ENCODE results near the gene ANKS1B. TPM values are rescaled to one million over a fixed set of nuclear protein-coding genes. Genes with fewer than 3 reads are reported as not detected.

The ANKS1B gene
- total RNA-seq, 1 donor from 2014 or later, result 8.2 TPM

DNA sequence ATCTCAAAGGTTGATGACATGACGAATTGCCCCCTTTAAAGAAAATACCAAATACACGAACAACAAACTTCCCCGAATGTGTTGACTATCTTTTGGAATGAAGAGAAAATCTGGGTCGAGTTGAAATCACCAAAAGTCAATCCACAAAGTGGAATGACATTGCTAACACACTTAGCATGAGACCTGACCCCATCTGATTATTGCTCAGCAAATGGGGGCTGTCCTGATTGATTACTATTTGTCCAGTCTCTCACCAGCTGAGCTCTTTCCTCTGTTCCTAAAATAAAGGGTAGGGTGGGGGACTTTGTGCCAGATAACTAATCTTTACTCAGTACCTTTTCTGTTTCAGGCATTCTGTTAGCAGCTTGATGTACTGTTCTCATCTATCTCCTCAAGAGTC, 1116.2 kb downstream of the ANKS1B start:
- intact Hi-C loops (cut with DNase I), result no loop called here

DNA sequence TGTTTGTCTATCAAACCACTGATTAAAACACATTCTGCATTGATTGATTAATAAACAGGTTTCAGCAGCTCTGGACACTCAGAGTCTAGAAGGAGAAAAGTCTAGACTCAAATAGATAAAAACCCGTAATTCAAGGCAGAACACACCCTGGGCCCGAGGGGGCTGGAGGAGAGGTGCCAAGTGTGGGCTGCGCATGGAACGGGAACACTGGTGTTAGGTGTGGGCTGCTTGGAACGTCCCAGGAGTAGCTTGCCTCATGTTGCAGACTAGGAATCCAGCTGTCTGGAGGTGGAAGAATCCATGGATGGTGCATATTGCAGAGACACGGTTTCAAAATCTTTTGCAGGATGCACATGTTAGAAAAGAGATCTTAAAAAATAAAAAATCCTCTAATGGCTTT, 1116.7 kb downstream of the ANKS1B start:
- H3K4me3 ChIP-seq, result no peak overlapping the region
- DNase-seq (ENCODE audit: low spot score in 2 of 2), result no peak
- TF ChIP-seq, protein P1, sequence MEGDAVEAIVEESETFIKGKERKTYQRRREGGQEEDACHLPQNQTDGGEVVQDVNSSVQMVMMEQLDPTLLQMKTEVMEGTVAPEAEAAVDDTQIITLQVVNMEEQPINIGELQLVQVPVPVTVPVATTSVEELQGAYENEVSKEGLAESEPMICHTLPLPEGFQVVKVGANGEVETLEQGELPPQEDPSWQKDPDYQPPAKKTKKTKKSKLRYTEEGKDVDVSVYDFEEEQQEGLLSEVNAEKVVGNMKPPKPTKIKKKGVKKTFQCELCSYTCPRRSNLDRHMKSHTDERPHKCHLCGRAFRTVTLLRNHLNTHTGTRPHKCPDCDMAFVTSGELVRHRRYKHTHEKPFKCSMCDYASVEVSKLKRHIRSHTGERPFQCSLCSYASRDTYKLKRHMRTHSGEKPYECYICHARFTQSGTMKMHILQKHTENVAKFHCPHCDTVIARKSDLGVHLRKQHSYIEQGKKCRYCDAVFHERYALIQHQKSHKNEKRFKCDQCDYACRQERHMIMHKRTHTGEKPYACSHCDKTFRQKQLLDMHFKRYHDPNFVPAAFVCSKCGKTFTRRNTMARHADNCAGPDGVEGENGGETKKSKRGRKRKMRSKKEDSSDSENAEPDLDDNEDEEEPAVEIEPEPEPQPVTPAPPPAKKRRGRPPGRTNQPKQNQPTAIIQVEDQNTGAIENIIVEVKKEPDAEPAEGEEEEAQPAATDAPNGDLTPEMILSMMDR (IDR thresholded peaks at IDR 0.05), result no peak
- H3K4me1 ChIP-seq, result no peaks in the 10 kb centered on the region
- no peaks in the 10 kb centered on the region for H3K9me3 ChIP-seq
- H3K36me3 ChIP-seq, result no peaks in the 10 kb centered on the region
- H3K27ac ChIP-seq, result no peak overlapping the region
- H3K27me3 ChIP-seq, result no peaks in the 10 kb centered on the region
- intact Hi-C loops (cut with DNase I), result no loop called here

More for the DNA sequence above, 1116.2 kb downstream of the ANKS1B start:
- H3K4me1 ChIP-seq, result no peaks in the 10 kb centered on the region
- no peaks in the 10 kb centered on the region for H3K27me3 ChIP-seq
- H3K36me3 ChIP-seq, result no peaks in the 10 kb centered on the region
- TF ChIP-seq, protein P1 (IDR thresholded peaks at IDR 0.05), result no peak
- no peak overlapping the region for H3K4me3 ChIP-seq
- H3K9me3 ChIP-seq, result no peaks in the 10 kb centered on the region
- H3K27ac ChIP-seq, result no peak overlapping the region
- DNase-seq (ENCODE audit: low spot score in 2 of 2), result no peak

DNA sequence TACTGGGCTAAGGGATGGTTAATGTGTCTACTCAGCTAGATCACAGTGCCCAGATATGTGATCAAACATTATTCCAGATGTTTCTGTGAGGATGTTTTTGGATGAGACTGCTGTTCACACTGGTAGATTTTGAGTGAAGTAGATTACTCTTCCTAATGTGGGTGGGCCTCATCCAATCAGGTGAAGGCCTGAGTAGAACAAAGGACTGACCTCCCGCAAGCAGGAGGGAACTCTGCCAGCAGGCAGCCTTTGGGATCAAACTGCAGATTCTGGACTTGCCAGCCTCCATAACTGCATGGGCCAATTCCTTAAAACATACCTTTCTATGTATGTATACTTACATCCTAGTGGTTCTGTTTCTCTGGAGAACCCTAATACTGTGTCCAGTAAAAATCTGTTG, 1120.4 kb downstream of the ANKS1B start:
- no peak for DNase-seq (ENCODE audit: low spot score in 2 of 2)
- Histone ChIP-seq H3K4me1 (no peaks in the 10 kb centered on the region), H3K27me3 (no peaks in the 10 kb centered on the region), H3K27ac (no peak overlapping the region), H3K4me3 (no peak overlapping the region), H3K9me3 (no peaks in the 10 kb centered on the region), H3K36me3 (no peaks in the 10 kb centered on the region)
- intact Hi-C loops (cut with DNase I), result no loop called here
- TF ChIP-seq, protein P1 (IDR thresholded peaks at IDR 0.05), result no peak

DNA sequence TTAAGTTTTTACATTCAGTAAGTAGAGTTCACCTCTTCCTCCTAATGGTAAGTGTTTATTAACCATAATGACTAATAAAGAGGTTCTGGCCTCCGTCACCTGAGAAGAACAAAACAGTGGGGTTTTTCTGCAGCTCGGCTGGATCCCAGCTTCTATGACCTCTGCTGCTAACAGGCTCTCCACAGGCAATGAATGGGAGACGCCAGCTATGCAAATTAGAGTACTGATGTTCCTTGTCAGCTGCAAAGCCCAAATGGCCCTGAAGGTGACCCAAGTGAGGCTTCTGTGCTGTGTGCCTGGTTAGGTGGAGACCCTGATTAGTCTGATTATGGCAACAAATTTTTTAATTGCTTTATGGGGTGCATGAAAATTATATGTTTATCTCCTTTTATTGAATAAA, 1121.6 kb downstream of the ANKS1B start:
- Histone ChIP-seq H3K27me3 (no peaks in the 10 kb centered on the region), H3K9me3 (no peaks in the 10 kb centered on the region), H3K27ac (no peak overlapping the region), H3K36me3 (no peaks in the 10 kb centered on the region), H3K4me3 (no peak overlapping the region), H3K4me1 (no peaks in the 10 kb centered on the region)
- intact Hi-C loops (cut with DNase I), result no loop called here
- DNase-seq (ENCODE audit: low spot score in 2 of 2), result no peak
- TF ChIP-seq, protein P1 (IDR thresholded peaks at IDR 0.05), result no peak

DNA sequence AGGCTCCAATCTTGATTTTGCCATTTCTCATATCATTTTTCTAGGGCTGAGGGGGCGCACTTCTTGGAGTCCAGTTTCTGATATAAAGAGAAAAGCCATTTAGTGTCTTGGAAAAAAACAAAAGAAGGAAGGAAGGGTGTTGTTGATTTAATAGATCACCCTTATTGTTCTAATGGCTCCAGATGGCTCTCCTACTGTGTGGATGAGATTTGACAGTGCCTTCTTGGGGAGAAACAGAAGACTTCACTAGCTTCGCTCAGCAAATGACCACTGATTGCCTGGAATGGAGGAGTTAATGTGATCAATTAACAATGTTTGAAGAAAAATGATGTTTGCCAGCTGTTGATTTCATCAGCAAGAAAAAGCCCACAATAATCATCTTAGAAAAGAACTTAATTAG, 1123.5 kb downstream of the ANKS1B start:
- intact Hi-C loops (cut with DNase I), result no loop called here
- Histone ChIP-seq H3K27me3 (no peaks in the 10 kb centered on the region), H3K36me3 (no peaks in the 10 kb centered on the region), H3K4me3 (no peak overlapping the region), H3K9me3 (no peaks in the 10 kb centered on the region), H3K27ac (no peak overlapping the region), H3K4me1 (no peaks in the 10 kb centered on the region)
- TF ChIP-seq, protein P1 (IDR thresholded peaks at IDR 0.05), result no peak
- no peak for DNase-seq (ENCODE audit: low spot score in 2 of 2)

DNA sequence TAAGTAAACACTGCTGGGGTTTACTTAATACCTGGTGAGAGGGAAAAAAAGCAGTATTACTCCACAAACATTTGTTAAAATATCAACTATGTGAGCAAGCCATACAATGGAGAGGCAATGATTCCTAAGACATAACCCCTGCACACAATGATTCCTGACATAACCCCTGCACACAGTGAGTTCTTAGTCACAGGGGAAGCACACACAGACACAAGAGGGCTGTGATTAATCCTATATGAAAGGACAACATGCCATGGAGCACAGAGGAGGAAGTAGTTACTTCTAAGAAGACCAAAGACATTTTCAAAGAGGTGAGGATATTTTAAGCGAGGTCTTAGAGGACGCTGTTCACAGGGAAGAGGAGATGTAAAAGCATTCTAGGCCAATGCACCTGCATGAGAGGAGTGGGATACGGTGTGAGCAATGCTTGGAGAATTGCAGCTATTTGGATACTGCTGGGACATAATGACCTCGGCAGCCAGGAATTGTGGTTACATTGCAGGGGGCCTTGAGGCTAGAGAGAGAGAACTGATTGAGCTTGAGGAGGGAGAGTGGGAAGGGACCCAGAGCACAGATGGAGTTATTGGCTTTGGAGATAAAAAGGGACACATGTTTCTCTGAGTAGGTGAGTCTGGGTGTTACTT, 1127.7 kb downstream of the ANKS1B start:
- H3K36me3 ChIP-seq, result no peaks in the 10 kb centered on the region
- no peak for DNase-seq (ENCODE audit: low spot score in 2 of 2)
- H3K27me3 ChIP-seq, result no peaks in the 10 kb centered on the region
- no peak overlapping the region for H3K4me3 ChIP-seq
- TF ChIP-seq, protein P1 (IDR thresholded peaks at IDR 0.05), result no peak
- no peaks in the 10 kb centered on the region for H3K4me1 ChIP-seq
- no peak overlapping the region for H3K27ac ChIP-seq
- intact Hi-C loops (cut with DNase I), result no loop called here
- no peaks in the 10 kb centered on the region for H3K9me3 ChIP-seq
